Esophagus muscularis mucosa (tissue), 3 donors: ENCODE measurements around the gene CCDC78.

Experiments
- CTCF ChIP-seq, 3 experiments: fragments of 200-600 bp in 2 of 3; fragments of 450-650 bp in 1 of 3; sonication (generic) in 2 of 3; IDR thresholded peaks; one replicate each; pipeline ENCODE4 v1.5.1; 2017 to 2019; ENCODE audit warnings: antibody characterized with exemption in 3 of 3, mild to moderate bottlenecking in 2 of 3, moderate library complexity in 1 of 3
- POLR2A ChIP-seq: fragments of 450-650 bp; IDR thresholded peaks from one replicate; pipeline ENCODE4 v1.6.1; 2017; ENCODE audit warnings: antibody characterized with exemption, moderate library complexity, mild to moderate bottlenecking, low read depth

GRCh38 chr16:708019-708418 lies 18.2 kb downstream of the CCDC78 start:
- TF ChIP-seq CTCF (IDR thresholded peaks at IDR 0.05), result no peak
- no peak for TF ChIP-seq POLR2A
